Parathyroid adenoma (tissue), 2 donors: Measurements from ENCODE around the gene GNAO1.

Experiments used
- H2AFZ ChIP-seq: fragments of 300-600 bp; sonication (generic); one replicate; pipeline ENCODE4 v1.7.0; 2017; ENCODE audit warnings: antibody characterized with exemption, mild to moderate bottlenecking
- H3K27ac ChIP-seq: fragments of 300-600 bp; sonication (generic); one replicate; pipeline ENCODE4 v1.7.0; 2017
- H3K27me3 ChIP-seq: fragments of 300-600 bp; sonication (generic); one replicate; pipeline ENCODE4 v1.7.0; 2017; ENCODE audit warnings: low read length; ENCODE audit not compliant: control insufficient read depth, insufficient read depth
- H3K36me3 ChIP-seq: fragments of 300-600 bp; sonication (generic); one replicate; pipeline ENCODE4 v1.7.0; 2017; ENCODE audit warnings: low read length; ENCODE audit not compliant: control insufficient read depth, insufficient read depth
- H3K4me1 ChIP-seq: fragments of 300-600 bp; sonication (generic); one replicate; pipeline ENCODE4 v1.7.0; 2017; ENCODE audit warnings: control low read depth
- H3K4me2 ChIP-seq: fragments of 300-600 bp; sonication (generic); one replicate; pipeline ENCODE4 v1.7.0; 2017; ENCODE audit warnings: low read length
- H3K4me3 ChIP-seq: fragments of 300-600 bp; sonication (generic); one replicate; pipeline ENCODE4 v1.7.0; 2017; ENCODE audit warnings: low read depth, low read length
- H3K79me2 ChIP-seq: fragments of 300-600 bp; sonication (generic); one replicate; pipeline ENCODE4 v1.7.0; 2017; ENCODE audit warnings: control low read depth
- H3K9ac ChIP-seq: fragments of 300-600 bp; sonication (generic); one replicate; pipeline ENCODE4 v1.7.0; 2017; ENCODE audit warnings: mild to moderate bottlenecking
- H3K9me3 ChIP-seq: fragments of 300-600 bp; sonication (generic); one replicate; pipeline ENCODE4 v1.7.0; 2017; ENCODE audit warnings: low read length; ENCODE audit not compliant: control insufficient read depth
- TF ChIP-seq, protein P1 (sequence below): fragments of 300-600 bp; sonication (generic); IDR thresholded peaks from one replicate; pipeline ENCODE4 v1.7.0; 2017; ENCODE audit warnings: antibody characterized with exemption, mild to moderate bottlenecking
- donor health status: primary hyperparathyroidism.

GNAO1 gene

DNA sequence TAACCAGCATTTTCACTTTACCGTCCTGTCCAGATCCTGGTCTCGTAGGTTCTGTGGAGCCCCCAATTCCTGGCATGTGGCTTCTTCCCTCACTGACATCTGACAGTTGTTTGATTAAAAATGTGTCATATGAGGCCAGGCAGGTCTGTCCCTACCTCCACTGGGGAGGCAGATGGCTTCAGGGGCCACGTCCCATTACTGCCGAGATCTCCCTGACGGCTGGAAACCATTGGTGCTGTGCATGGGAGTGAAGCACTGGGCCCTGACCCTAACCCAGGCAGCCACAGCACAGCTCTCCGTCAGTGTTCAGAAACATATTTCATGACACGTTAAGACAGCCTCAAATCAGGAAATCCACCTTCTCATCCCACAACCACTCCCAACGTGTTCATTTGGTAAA lies 77.5 kb downstream of the GNAO1 start:
- Histone ChIP-seq H3K9ac (no peak overlapping the region), H3K79me2 (peaks cover 11% of the 10 kb centered on the region), H3K4me3 (no peak overlapping the region), H2AFZ (no peak overlapping the region), H3K27me3 (no peaks in the 10 kb centered on the region), H3K4me2 (no peak overlapping the region), H3K9me3 (no peaks in the 10 kb centered on the region), H3K27ac (no peak overlapping the region), H3K4me1 (peaks cover 5% of the 10 kb centered on the region), H3K36me3 (no peaks in the 10 kb centered on the region)
- TF ChIP-seq, protein P1, sequence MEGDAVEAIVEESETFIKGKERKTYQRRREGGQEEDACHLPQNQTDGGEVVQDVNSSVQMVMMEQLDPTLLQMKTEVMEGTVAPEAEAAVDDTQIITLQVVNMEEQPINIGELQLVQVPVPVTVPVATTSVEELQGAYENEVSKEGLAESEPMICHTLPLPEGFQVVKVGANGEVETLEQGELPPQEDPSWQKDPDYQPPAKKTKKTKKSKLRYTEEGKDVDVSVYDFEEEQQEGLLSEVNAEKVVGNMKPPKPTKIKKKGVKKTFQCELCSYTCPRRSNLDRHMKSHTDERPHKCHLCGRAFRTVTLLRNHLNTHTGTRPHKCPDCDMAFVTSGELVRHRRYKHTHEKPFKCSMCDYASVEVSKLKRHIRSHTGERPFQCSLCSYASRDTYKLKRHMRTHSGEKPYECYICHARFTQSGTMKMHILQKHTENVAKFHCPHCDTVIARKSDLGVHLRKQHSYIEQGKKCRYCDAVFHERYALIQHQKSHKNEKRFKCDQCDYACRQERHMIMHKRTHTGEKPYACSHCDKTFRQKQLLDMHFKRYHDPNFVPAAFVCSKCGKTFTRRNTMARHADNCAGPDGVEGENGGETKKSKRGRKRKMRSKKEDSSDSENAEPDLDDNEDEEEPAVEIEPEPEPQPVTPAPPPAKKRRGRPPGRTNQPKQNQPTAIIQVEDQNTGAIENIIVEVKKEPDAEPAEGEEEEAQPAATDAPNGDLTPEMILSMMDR, result no peak

DNA sequence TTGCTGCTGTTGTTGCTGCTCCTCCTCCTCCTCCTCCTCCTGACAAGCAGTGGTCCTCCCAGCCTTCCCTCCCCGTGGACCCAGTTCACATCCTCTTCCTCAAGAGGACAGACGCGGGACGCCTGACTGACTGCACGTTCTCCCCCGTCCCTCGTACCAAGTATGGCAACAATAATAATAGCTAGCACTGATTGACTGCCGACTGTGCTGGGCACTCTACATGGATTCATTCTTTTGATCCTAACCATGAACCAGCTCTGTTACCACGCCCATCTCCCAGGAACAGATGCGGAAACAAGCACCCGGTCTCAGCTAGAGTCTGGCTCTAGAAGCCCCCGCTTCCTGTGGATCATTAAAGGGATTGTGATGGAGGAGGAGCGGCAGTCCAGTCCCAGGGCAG lies 78.0 kb downstream of the GNAO1 start:
- Histone ChIP-seq H3K27me3 (no peaks in the 10 kb centered on the region), H3K36me3 (no peaks in the 10 kb centered on the region), H3K4me2 (no peak overlapping the region), H3K79me2 (peaks cover 11% of the 10 kb centered on the region), H3K27ac (no peak overlapping the region), H3K9ac (no peak overlapping the region), H2AFZ (no peak overlapping the region), H3K4me1 (peaks cover 1% of the 10 kb centered on the region), H3K9me3 (no peaks in the 10 kb centered on the region), H3K4me3 (no peak overlapping the region)
- TF ChIP-seq, protein P1, result no peak

DNA sequence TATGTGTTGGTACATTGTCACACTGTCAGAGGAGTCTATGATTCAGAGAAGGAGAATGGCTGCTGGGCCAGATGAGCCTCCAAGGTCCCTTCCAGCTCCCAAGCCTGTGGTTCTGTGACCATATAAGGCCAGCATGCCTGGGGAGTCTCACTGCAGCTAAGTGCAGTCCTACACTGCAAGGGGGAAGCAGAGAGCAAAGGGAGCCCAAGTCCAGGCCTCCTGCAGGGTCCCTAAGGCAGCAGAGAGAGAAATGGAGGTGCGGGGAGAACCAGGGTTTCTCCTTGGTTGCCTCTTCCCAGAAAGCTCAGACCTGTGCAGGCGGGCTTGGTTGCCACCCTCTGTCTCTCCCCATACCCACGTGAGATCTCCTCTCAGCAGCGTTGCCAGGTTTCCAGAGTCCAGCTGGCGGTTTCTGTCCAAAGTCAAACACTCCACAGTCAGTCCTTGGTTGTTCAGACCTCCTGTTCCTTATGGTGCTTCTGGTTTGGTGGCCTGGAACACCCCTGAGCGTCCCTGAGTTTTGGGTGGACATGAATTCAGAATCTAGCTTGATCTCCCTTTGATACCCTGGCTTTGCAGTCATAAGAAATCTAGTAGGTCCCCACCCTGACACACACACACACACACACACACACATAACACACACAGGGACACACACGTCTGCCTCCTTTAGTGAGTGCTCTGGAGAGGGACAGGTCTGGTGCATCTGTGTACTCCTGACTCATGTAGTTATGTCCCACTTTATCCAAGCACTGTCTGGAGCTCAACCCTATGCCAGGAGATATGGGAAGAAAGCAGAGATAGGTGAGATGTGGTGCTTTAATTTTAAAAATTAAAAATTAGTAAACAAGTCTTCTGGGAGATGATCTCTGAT lies 78.8 kb downstream of the GNAO1 start:
- Histone ChIP-seq H3K9ac (no peak overlapping the region), H3K27ac (no peak overlapping the region), H2AFZ (no peak overlapping the region), H3K79me2 (peaks cover 11% of the 10 kb centered on the region), H3K4me1 (no peaks in the 10 kb centered on the region), H3K36me3 (no peaks in the 10 kb centered on the region), H3K4me3 (no peak overlapping the region), H3K27me3 (no peaks in the 10 kb centered on the region), H3K4me2 (no peak overlapping the region), H3K9me3 (no peaks in the 10 kb centered on the region)
- TF ChIP-seq, protein P1, result no peak

DNA sequence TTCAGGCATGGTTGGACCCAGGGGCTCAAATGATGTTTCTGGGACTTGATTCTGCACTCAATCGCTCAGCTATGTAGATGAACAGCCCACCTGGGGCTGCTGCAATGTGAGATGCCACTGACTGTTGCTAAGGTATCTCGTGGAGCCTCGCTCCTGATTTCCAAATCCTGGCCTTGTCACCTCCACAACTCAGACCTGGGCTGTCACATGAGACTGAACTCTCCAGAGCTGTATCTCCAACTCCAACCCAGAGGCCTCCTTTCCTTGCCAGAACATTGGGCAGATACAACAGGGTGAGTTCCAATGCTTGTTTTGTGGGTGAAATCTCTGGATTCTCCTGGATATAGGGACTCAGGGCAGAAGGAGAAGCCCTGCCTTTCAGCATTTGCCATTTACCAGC lies 79.5 kb downstream of the GNAO1 start:
- H3K4me3 ChIP-seq, result no peak overlapping the region
- H3K4me1 ChIP-seq, result no peaks in the 10 kb centered on the region
- H3K27ac ChIP-seq, result no peak overlapping the region
- H3K4me2 ChIP-seq, result no peak overlapping the region
- peaks cover 10% of the 10 kb centered on the region for H3K79me2 ChIP-seq
- no peaks in the 10 kb centered on the region for H3K27me3 ChIP-seq
- no peaks in the 10 kb centered on the region for H3K9me3 ChIP-seq
- TF ChIP-seq, protein P1, result no peak
- H3K9ac ChIP-seq, result no peak overlapping the region
- H2AFZ ChIP-seq, result no peak overlapping the region
- no peaks in the 10 kb centered on the region for H3K36me3 ChIP-seq

DNA sequence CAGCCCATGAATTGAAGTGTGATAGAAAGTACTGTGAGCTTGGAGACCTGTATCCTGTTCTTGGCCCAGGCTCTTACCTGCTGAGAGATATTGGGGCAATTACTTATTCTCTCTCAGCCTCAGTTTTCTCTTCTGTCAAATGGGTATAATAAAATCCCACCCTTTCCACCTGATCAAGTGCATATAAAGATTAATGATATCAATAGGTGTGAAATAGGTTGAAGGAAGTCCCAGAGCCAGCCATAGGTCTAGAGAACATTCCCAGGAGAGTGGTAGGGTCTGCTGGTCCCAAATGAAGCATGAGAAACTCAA lies 81.2 kb downstream of the GNAO1 start:
- TF ChIP-seq, protein P1, result no peak
- H3K27ac ChIP-seq, result no peak overlapping the region

More for the DNA sequence above, 81.2 kb downstream of the GNAO1 start:
- Histone ChIP-seq H3K36me3 (no peaks in the 10 kb centered on the region), H3K27me3 (no peaks in the 10 kb centered on the region), H3K9ac (no peak overlapping the region), H3K9me3 (no peaks in the 10 kb centered on the region), H3K4me2 (no peak overlapping the region), H3K79me2 (peaks cover 11% of the 10 kb centered on the region), H3K4me1 (no peaks in the 10 kb centered on the region), H2AFZ (no peak overlapping the region), H3K4me3 (no peak overlapping the region)
